H9 (cell line): ENCODE results near the gene SLC35F3. TPM values are rescaled to one million over a fixed set of nuclear protein-coding genes. Genes with fewer than 3 reads are reported as not detected.

Experiments used
- DNase-seq: peaks from one replicate; pipeline ENCODE4 v3.0.0-alpha.2; 2017
- H2AFZ ChIP-seq: one replicate; pipeline ENCODE4 v1.6.1; 2013; ENCODE audit warnings: mild to moderate bottlenecking, low read length, control low read depth, moderate library complexity
- H2AK5ac ChIP-seq: 2 replicates; pipeline ENCODE4 v1.6.1; 2013; ENCODE audit warnings: low read length, control low read depth, mixed read lengths; ENCODE audit not compliant: insufficient read length
- H2BK120ac ChIP-seq: one replicate; pipeline ENCODE4 v1.6.1; 2013; ENCODE audit warnings: low read depth, mild to moderate bottlenecking, low read length, control low read depth, inconsistent platforms; ENCODE audit not compliant: poor library complexity, severe bottlenecking
- H2BK12ac ChIP-seq: 2 replicates; pipeline ENCODE4 v1.6.1; 2013; ENCODE audit warnings: low read length, control low read depth, mixed read lengths, low read depth; ENCODE audit not compliant: insufficient read length
- H2BK15ac ChIP-seq: 2 replicates; pipeline ENCODE4 v1.6.1; 2013; ENCODE audit warnings: low read depth, low read length, control low read depth
- H2BK20ac ChIP-seq: one replicate; pipeline ENCODE4 v1.6.1; 2013; ENCODE audit warnings: low read depth, mild to moderate bottlenecking, low read length, control low read depth, inconsistent platforms; ENCODE audit not compliant: poor library complexity, severe bottlenecking
- H2BK5ac ChIP-seq: 2 replicates; pipeline ENCODE4 v1.6.1; 2013; ENCODE audit warnings: low read length, control low read depth, mixed read lengths; ENCODE audit not compliant: insufficient read length
- H3K14ac ChIP-seq: 2 replicates; pipeline ENCODE4 v1.6.1; 2013; ENCODE audit warnings: low read length, control low read depth; ENCODE audit not compliant: insufficient read depth
- H3K18ac ChIP-seq: 2 replicates; pipeline ENCODE4 v1.6.1; 2013; ENCODE audit warnings: low read depth, mild to moderate bottlenecking, mixed read lengths, low read length, control low read depth; ENCODE audit not compliant: insufficient read length
- H3K23ac ChIP-seq: 2 replicates; pipeline ENCODE4 v1.6.1; 2013; ENCODE audit warnings: low read length, control low read depth, mixed read lengths, low read depth; ENCODE audit not compliant: insufficient read length
- H3K23me2 ChIP-seq: 2 replicates; pipeline ENCODE4 v1.6.1; 2013; ENCODE audit warnings: low read depth, mild to moderate bottlenecking, mixed read lengths, low read length, control low read depth; ENCODE audit not compliant: insufficient read length, poor library complexity, severe bottlenecking
- H3K27ac ChIP-seq: 2 replicates; pipeline ENCODE4 v1.5.1; 2013; ENCODE audit warnings: low read length, control low read depth, mixed read lengths, low read depth; ENCODE audit not compliant: insufficient read length
- H3K27me3 ChIP-seq: 2 replicates; pipeline ENCODE4 v1.6.1; 2013; ENCODE audit warnings: low read length, control low read depth, inconsistent platforms; ENCODE audit not compliant: insufficient read depth
- H3K4ac ChIP-seq: 2 replicates; pipeline ENCODE4 v1.6.1; 2013; ENCODE audit warnings: low read depth, mild to moderate bottlenecking, control low read depth, inconsistent platforms, low read length, moderate library complexity
- H3K4me1 ChIP-seq: 2 replicates; pipeline ENCODE4 v1.6.1; 2013; ENCODE audit warnings: low read length, control low read depth, inconsistent platforms; ENCODE audit not compliant: insufficient read depth
- H3K4me2 ChIP-seq: 2 replicates; pipeline ENCODE4 v1.6.1; 2013; ENCODE audit warnings: low read length, control low read depth, mixed read lengths; ENCODE audit not compliant: insufficient read length, insufficient read depth
- H3K56ac ChIP-seq: 2 replicates; pipeline ENCODE4 v1.6.1; 2013; ENCODE audit warnings: low read depth, mild to moderate bottlenecking, mixed read lengths, low read length, control low read depth; ENCODE audit not compliant: insufficient read length
- H3K79me1 ChIP-seq: 2 replicates; pipeline ENCODE4 v1.6.1; 2013; ENCODE audit warnings: low read depth, mild to moderate bottlenecking, moderate library complexity, low read length, control low read depth, inconsistent platforms; ENCODE audit not compliant: insufficient read depth, poor library complexity, severe bottlenecking
- H3K79me2 ChIP-seq: 2 replicates; pipeline ENCODE4 v1.6.1; 2013; ENCODE audit warnings: low read length, control low read depth, inconsistent platforms; ENCODE audit not compliant: insufficient read depth
- H3K9ac ChIP-seq: 2 replicates; pipeline ENCODE4 v1.6.1; 2013; ENCODE audit warnings: low read length, control low read depth, mixed read lengths; ENCODE audit not compliant: insufficient read length; ENCODE audit errors: extremely low read depth
- H3K9me3 ChIP-seq: one replicate; pipeline ENCODE4 v1.6.1; 2013; ENCODE audit warnings: low read depth, low read length, inconsistent platforms; ENCODE audit not compliant: control insufficient read depth
- H3T11ph ChIP-seq: one replicate; pipeline ENCODE4 v1.6.1; 2013; ENCODE audit warnings: mild to moderate bottlenecking, low read length, control low read depth, inconsistent platforms
- H4K20me1 ChIP-seq: one replicate; pipeline ENCODE4 v1.6.1; 2013; ENCODE audit not compliant: control insufficient read depth, insufficient read length, insufficient read depth
- H4K5ac ChIP-seq: 2 replicates; pipeline ENCODE4 v1.6.1; 2013; ENCODE audit warnings: low read depth, mild to moderate bottlenecking, mixed read lengths, low read length, control low read depth; ENCODE audit not compliant: insufficient read length
- H4K8ac ChIP-seq: replicated peaks from 2 replicates; pipeline ENCODE4 v1.6.1; 2013; ENCODE audit warnings: low read length, control low read depth, mixed read lengths, low read depth; ENCODE audit not compliant: insufficient read length
- H4K91ac ChIP-seq: 2 replicates; pipeline ENCODE4 v1.6.1; 2013; ENCODE audit warnings: low read depth, mild to moderate bottlenecking, moderate library complexity, mixed read lengths, low read length, control low read depth; ENCODE audit not compliant: insufficient read length
- H3K27ac Mint-ChIP-seq, 3 experiments: 2 replicates in 2 of 3; 3 replicates in 1 of 3; pipeline ENCODE4 v1.8.0; 2020 to 2021; ENCODE audit warnings: mixed read lengths in 3 of 3, mild to moderate bottlenecking in 1 of 3, moderate library complexity in 1 of 3
- H3K27me3 Mint-ChIP-seq: 2 replicates; pipeline ENCODE4 v1.8.0; 2021; ENCODE audit warnings: low read depth, mild to moderate bottlenecking, moderate library complexity, mixed read lengths
- H3K36me3 Mint-ChIP-seq, 3 experiments: 2 replicates in 2 of 3; 3 replicates in 1 of 3; pipeline ENCODE4 v1.8.0; 2020 to 2021; ENCODE audit warnings: low read depth in 3 of 3, mixed read lengths in 3 of 3; ENCODE audit not compliant: insufficient read depth in 1 of 3
- H3K4me1 Mint-ChIP-seq, 2 experiments: 2 replicates each; pipeline ENCODE4 v1.8.0; 2020; ENCODE audit warnings: mixed read lengths in 2 of 2
- H3K4me3 Mint-ChIP-seq, 2 experiments: 2 replicates in 1 of 2; 3 replicates in 1 of 2; pipeline ENCODE4 v1.8.0; 2020 to 2021; ENCODE audit warnings: mild to moderate bottlenecking in 2 of 2, mixed read lengths in 2 of 2, moderate library complexity in 1 of 2
- H3K9me3 Mint-ChIP-seq, 2 experiments: 2 replicates in 1 of 2; 3 replicates in 1 of 2; pipeline ENCODE4 v1.8.0; 2020; ENCODE audit warnings: mild to moderate bottlenecking in 2 of 2, mixed read lengths in 2 of 2, moderate library complexity in 1 of 2
- WGBS: extraction: QIAGEN DNeasy Blood & Tissue Kit; methylation state at CpG from one replicate; pipeline ENCODE4 v1.1.7; 2013; ENCODE audit warnings: missing lambda C conversion rate, low lambda C conversion rate, mixed read lengths; ENCODE audit not compliant: insufficient read length; ENCODE audit errors: extremely low coverage; 5-methylcytosine and 5-hydroxymethylcytosine counted together
- total RNA-seq: library from RNA; stranded (reverse); gene quantifications from 2 replicates; pipeline ENCODE4 v1.2.1, GENCODE V29; 2021
- TF ChIP-seq, protein P1 (sequence below): fragments of 200-600 bp; sonication (generic); conservative IDR thresholded peaks from 3 replicates; pipeline ENCODE4 v1.8.0; 2021; ENCODE audit warnings: antibody characterized with exemption, mild to moderate bottlenecking

Gene SLC35F3
- total RNA-seq, 1 experiment from 2014 or later: 0.81 TPM

DNA sequence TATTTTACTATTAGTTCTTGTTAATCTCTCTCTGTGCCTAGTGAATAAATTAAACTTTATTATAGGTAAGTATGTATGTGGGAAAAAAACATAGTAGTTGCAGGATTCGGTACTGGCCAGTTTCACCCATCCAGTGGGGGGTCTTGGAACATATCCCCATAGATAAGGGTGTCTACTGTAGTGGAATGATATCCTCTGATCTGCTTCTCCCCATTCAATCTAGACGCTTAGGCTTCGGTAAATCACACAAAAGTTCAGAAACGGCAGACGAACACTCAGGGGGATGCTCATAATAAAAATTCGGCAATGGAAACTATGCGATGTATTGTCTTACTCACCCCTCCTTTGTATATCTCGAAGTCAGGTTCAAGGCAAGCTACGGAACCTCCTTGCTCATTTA is 235.9 kb downstream of the SLC35F3 start:
- no peaks in the 10 kb centered on the region for H4K20me1 ChIP-seq
- H4K5ac ChIP-seq: no peak overlapping the region
- no peaks in the 10 kb centered on the region for H3K27me3 ChIP-seq
- TF ChIP-seq, protein P1, sequence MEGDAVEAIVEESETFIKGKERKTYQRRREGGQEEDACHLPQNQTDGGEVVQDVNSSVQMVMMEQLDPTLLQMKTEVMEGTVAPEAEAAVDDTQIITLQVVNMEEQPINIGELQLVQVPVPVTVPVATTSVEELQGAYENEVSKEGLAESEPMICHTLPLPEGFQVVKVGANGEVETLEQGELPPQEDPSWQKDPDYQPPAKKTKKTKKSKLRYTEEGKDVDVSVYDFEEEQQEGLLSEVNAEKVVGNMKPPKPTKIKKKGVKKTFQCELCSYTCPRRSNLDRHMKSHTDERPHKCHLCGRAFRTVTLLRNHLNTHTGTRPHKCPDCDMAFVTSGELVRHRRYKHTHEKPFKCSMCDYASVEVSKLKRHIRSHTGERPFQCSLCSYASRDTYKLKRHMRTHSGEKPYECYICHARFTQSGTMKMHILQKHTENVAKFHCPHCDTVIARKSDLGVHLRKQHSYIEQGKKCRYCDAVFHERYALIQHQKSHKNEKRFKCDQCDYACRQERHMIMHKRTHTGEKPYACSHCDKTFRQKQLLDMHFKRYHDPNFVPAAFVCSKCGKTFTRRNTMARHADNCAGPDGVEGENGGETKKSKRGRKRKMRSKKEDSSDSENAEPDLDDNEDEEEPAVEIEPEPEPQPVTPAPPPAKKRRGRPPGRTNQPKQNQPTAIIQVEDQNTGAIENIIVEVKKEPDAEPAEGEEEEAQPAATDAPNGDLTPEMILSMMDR: no peak
- no peak overlapping the region for H4K8ac ChIP-seq
- H3K4me1 ChIP-seq: no peaks in the 10 kb centered on the region
- H3K79me1 ChIP-seq: no peaks in the 10 kb centered on the region
- H3K27ac ChIP-seq: no peak overlapping the region
- H3K4me3 Mint-ChIP-seq: no peak overlapping the region
- no peaks in the 10 kb centered on the region for H3K4me1 Mint-ChIP-seq
- no peaks in the 10 kb centered on the region for H3K79me2 ChIP-seq
- no peak overlapping the region for H3T11ph ChIP-seq
- H2BK20ac ChIP-seq: no peak overlapping the region
- no peak overlapping the region for H2BK120ac ChIP-seq
- peaks cover 10% of the 10 kb centered on the region for H3K27me3 Mint-ChIP-seq
- no peak overlapping the region for H3K56ac ChIP-seq
- no peak overlapping the region for H3K23ac ChIP-seq
- no peaks in the 10 kb centered on the region for H3K23me2 ChIP-seq
- H3K4me2 ChIP-seq: no peak overlapping the region
- WGBS: no CpG with 5 or more reads among the region's 9 CpGs
- H3K14ac ChIP-seq: no peak overlapping the region
- DNase-seq: no peak
- H2BK5ac ChIP-seq: no peak overlapping the region
- H3K36me3 Mint-ChIP-seq: no peaks in the 10 kb centered on the region
- H3K9ac ChIP-seq: no peak overlapping the region
- no peak overlapping the region for H2BK15ac ChIP-seq
- H3K9me3 Mint-ChIP-seq: no peaks in the 10 kb centered on the region
- H3K9me3 ChIP-seq: no peaks in the 10 kb centered on the region
- H2BK12ac ChIP-seq: no peak overlapping the region
- H3K4ac ChIP-seq: no peak overlapping the region
- H4K91ac ChIP-seq: no peak overlapping the region
- H2AFZ ChIP-seq: no peak overlapping the region
- H2AK5ac ChIP-seq: no peak overlapping the region
- no peak overlapping the region for H3K18ac ChIP-seq
- no peak overlapping the region for H3K27ac Mint-ChIP-seq
